ENCODE results near the gene EDEM3. TPM values are rescaled to one million over a fixed set of nuclear protein-coding genes. Genes with fewer than 3 reads are reported as not detected.

The EDEM3 gene
- total and polyA plus RNA-seq, 4 donors = 11.7 to 53.8 (median 23.7) TPM

GRCh38 chr1:184775329-184775728 is 20.7 kb upstream of the EDEM3 start:
- no peaks in the 10 kb centered on the region for H3K4me1 ChIP-seq (ENCODE audit: control insufficient read depth in 4 of 4, insufficient read depth in 4 of 4, low read length in 3 of 4)

DNA sequence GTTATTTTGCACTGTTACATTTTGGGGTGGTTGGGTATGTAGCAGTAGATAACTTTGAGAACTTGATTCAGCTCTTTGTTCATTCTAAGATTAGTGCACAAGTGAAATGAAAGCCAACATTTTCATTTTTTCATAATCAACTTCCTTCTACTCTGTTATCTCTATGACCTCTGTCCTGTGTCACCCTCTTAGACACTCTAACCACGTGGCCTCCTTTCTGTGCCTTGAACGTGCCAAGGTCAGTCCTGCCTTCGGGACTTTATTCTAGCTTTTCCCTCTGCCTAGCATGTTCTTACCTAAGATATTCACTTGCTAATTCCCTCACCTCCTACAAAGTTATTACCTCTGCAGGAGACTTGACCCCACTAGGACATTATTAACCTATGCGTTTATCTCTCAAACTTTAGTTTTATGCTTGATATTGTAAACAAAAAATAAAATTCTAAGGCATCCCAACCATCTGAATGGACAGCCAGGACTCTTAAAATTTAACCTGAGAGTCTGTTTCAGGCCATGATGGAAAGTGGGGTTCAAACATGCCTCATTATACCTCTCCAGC is 19.2 kb upstream of the EDEM3 start:
- DNase-seq (ENCODE audit: low spot score) = no peak
- no peaks in the 10 kb centered on the region for H3K27me3 ChIP-seq (ENCODE audit: control insufficient read depth in 4 of 4, insufficient read depth in 4 of 4, low read length in 3 of 4)
- WGBS = 42% methylated on average over 4 of the region's 4 CpGs
- no peak overlapping the region for H3K27ac ChIP-seq (ENCODE audit: low read depth in 1 of 2, low read length in 2 of 2)
- H3K9ac ChIP-seq (ENCODE audit: low read depth in 1 of 2, low read length in 2 of 2) = no peak overlapping the region
- no peaks in the 10 kb centered on the region for H3K9me3 ChIP-seq (ENCODE audit: control insufficient read depth in 4 of 4, low read length in 3 of 4)
- H3K4me3 ChIP-seq (ENCODE audit: low read depth in 1 of 3, low read length in 3 of 3) = no peak overlapping the region
- no peaks in the 10 kb centered on the region for H3K4me1 ChIP-seq (ENCODE audit: control insufficient read depth in 4 of 4, insufficient read depth in 4 of 4, low read length in 3 of 4)
- H3K36me3 ChIP-seq (ENCODE audit: control insufficient read depth in 4 of 4, insufficient read depth in 3 of 4, low read depth in 1 of 4, low read length in 3 of 4) = no peaks in the 10 kb centered on the region
- TF ChIP-seq FOXA2 (IDR thresholded peaks at IDR 0.05) (no peak), HNF4A (conservative IDR thresholded peaks at IDR 0.05) (peak in 1 of 2 donors; percentile 15), NR2F2 (IDR thresholded peaks at IDR 0.05) (no peak), EGR1 (IDR thresholded peaks at IDR 0.05; ENCODE audit: low read depth in 2 of 2) (no peak)

More at GRCh38 chr1:184775329-184775728, 20.7 kb upstream of the EDEM3 start:
- Histone ChIP-seq H3K4me3 (ENCODE audit: low read depth in 1 of 3, low read length in 3 of 3) (no peak overlapping the region), H3K27ac (ENCODE audit: low read depth in 1 of 2, low read length in 2 of 2) (no peak overlapping the region), H3K9ac (ENCODE audit: low read depth in 1 of 2, low read length in 2 of 2) (no peak overlapping the region), H3K9me3 (ENCODE audit: control insufficient read depth in 4 of 4, low read length in 3 of 4) (no peaks in the 10 kb centered on the region), H3K36me3 (ENCODE audit: control insufficient read depth in 4 of 4, insufficient read depth in 3 of 4, low read depth in 1 of 4, low read length in 3 of 4) (no peaks in the 10 kb centered on the region), H3K27me3 (ENCODE audit: control insufficient read depth in 4 of 4, insufficient read depth in 4 of 4, low read length in 3 of 4) (no peaks in the 10 kb centered on the region)
- TF ChIP-seq HNF4G (IDR thresholded peaks at IDR 0.05) = no peak
- no peak for TF ChIP-seq TAF1 (conservative IDR thresholded peaks at IDR 0.05)
- TF ChIP-seq REST (IDR thresholded peaks at IDR 0.05) = no peak
- TF ChIP-seq, protein P1, sequence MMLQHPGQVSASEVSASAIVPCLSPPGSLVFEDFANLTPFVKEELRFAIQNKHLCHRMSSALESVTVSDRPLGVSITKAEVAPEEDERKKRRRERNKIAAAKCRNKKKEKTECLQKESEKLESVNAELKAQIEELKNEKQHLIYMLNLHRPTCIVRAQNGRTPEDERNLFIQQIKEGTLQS (IDR thresholded peaks at IDR 0.05) = no peak
- no peak for TF ChIP-seq RAD21 (IDR thresholded peaks at IDR 0.05)
- no peak for TF ChIP-seq FOXA1 (IDR thresholded peaks at IDR 0.05)
- no peak for TF ChIP-seq EGR1 (IDR thresholded peaks at IDR 0.05; ENCODE audit: low read depth in 2 of 2)
- no peak for DNase-seq (ENCODE audit: low spot score)

GRCh38 chr1:184771190-184771691 is 16.6 kb upstream of the EDEM3 start:
- H3K9ac ChIP-seq (ENCODE audit: low read depth in 1 of 2, low read length in 2 of 2) = no peak overlapping the region
- no peaks in the 10 kb centered on the region for H3K27me3 ChIP-seq (ENCODE audit: control insufficient read depth in 4 of 4, insufficient read depth in 4 of 4, low read length in 3 of 4)
- WGBS = 86% methylated on average over 7 of the region's 7 CpGs
- no peak for TF ChIP-seq FOXA1 (IDR thresholded peaks at IDR 0.05)
- TF ChIP-seq NR2F2 (IDR thresholded peaks at IDR 0.05) = no peak
- TF ChIP-seq CTCF (IDR thresholded peaks at IDR 0.05; ENCODE audit: low read depth, low read length, missing input control) = no peak
- no peak for TF ChIP-seq HNF4G (IDR thresholded peaks at IDR 0.05)
- TF ChIP-seq FOXA2 (IDR thresholded peaks at IDR 0.05) = no peak
- TF ChIP-seq MAX (IDR thresholded peaks at IDR 0.05) = no peak
- TF ChIP-seq ZBTB33 (IDR thresholded peaks at IDR 0.05) = no peak
- TF ChIP-seq HNF4A (conservative IDR thresholded peaks at IDR 0.05) = no peak
- no peak for TF ChIP-seq JUND (IDR thresholded peaks at IDR 0.05)
- TF ChIP-seq RAD21 (IDR thresholded peaks at IDR 0.05) = no peak
- TF ChIP-seq YY1 (IDR thresholded peaks at IDR 0.05) = no peak
- TF ChIP-seq, protein P1 (IDR thresholded peaks at IDR 0.05) = no peak
- no peak for TF ChIP-seq RXRA (IDR thresholded peaks at IDR 0.05)
- TF ChIP-seq TAF1 (conservative IDR thresholded peaks at IDR 0.05) = no peak
- no peak for TF ChIP-seq SP1 (IDR thresholded peaks at IDR 0.05)
- no peak for TF ChIP-seq EGR1 (IDR thresholded peaks at IDR 0.05; ENCODE audit: low read depth in 2 of 2)
- no peak for TF ChIP-seq GABPA (IDR thresholded peaks at IDR 0.05 in 1 of 2, conservative IDR thresholded peaks at IDR 0.05 in 1 of 2)

More at GRCh38 chr1:184771190-184771691, 16.6 kb upstream of the EDEM3 start:
- no peak overlapping the region for H3K27ac ChIP-seq (ENCODE audit: low read depth in 1 of 2, low read length in 2 of 2)
- no peaks in the 10 kb centered on the region for H3K36me3 ChIP-seq (ENCODE audit: control insufficient read depth in 4 of 4, insufficient read depth in 3 of 4, low read depth in 1 of 4, low read length in 3 of 4)
- no peaks in the 10 kb centered on the region for H3K4me1 ChIP-seq (ENCODE audit: control insufficient read depth in 4 of 4, insufficient read depth in 4 of 4, low read length in 3 of 4)
- H3K4me3 ChIP-seq (ENCODE audit: low read depth in 1 of 3, low read length in 3 of 3) = no peak overlapping the region
- no peaks in the 10 kb centered on the region for H3K9me3 ChIP-seq (ENCODE audit: control insufficient read depth in 4 of 4, low read length in 3 of 4)
- no peak for DNase-seq (ENCODE audit: low spot score)

Measured in liver (tissue), 9 donors.